CD4-positive, alpha-beta T cell treated with Interleukin-1 beta for 1 hour (primary cell): ENCODE results near the gene PSG5.
"Not testable (repeated sequence)": the region's sequence is repeated elsewhere in the genome, so short reads cannot be mapped to it uniquely, and the experiment has no call there.

ENCODE experiments used
- DNase-seq, 2 donors: peaks; one replicate each; pipeline ENCODE4 v3.0.0-alpha.2; 2020 to 2022

The PSG5 gene

GRCh38 chr19:43186311-43186935, at the start of gene PSG5:
TSS of gene PSG5 (minus strand) at chr19:43186536. CDS start at chr19:43186405, 131 bp downstream.
- not testable (repeated sequence) for DNase-seq

GRCh38 chr19:43235686-43236085, 49.4 kb upstream of the PSG5 start:
- not testable (repeated sequence) for DNase-seq

DNA sequence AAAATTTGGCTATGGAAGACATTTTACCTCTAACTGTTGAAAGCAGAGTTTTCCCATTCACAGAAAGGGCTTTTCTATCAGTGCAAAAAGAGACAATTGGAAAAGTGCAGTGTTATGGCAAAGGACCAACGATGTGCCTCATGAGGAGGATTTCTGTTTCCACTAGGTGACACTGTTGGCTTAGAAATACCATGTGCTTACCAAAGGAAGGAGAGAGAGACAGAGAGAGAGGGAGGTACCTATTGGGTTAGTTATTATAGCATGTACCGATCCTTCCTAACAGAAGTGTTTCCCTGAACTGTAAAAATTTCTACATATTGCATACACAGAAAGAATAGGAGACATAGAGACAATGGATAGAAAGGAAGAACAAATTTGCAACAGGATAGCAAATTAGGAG, 43.0 kb upstream of the PSG5 start:
- no peak for DNase-seq

- peak in 1 of 2 donors; percentile 6 for DNase-seq
These were observed 42.4 kb upstream of the PSG5 start for GRCh38 chr19:43228730-43229129.

DNA sequence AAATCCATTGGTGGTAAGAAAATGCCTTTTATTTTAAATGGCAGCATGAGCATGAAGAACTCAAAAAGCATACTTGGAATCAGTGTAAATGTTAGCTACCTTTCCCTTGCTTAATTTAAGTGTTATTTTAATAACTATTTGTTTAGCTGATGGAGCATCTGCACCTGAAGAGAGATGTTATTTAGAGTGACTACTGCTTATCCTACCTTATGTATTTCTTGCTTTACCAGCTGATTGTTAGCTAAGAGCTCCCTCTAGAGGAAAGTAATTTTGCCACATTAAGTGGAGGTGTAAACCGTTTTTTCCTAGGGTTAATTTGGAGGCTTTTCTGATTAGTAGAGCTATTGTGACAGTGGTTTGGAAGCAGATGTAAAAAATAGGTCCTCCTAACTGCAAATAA, 40.6 kb upstream of the PSG5 start:
- not testable (repeated sequence) for DNase-seq

DNA sequence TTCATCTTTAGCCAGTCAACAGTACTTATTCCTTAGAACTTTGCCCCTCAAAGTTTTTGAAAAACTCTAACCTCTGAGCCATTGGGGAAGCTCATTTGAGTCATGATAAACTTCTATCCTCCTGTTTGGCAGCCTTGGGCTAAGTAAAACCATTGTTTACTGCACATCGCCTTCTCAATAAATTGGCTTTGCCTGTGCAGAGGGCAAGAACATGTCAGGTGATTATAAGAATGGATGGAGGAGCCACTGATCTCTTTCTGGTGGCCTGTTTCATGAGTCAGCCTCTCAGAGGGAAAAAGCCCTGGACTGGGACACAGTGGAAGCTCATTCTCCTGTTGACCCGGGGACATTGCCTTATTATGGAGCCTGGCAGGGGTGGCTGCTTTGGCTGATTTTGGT, 38.5 kb upstream of the PSG5 start:
- DNase-seq = no peak

- DNase-seq = not testable (repeated sequence)
These were observed 38.0 kb upstream of the PSG5 start for GRCh38 chr19:43224201-43224854.

- not testable (repeated sequence) for DNase-seq
These were observed 35.6 kb upstream of the PSG5 start for GRCh38 chr19:43221891-43222290.

DNA sequence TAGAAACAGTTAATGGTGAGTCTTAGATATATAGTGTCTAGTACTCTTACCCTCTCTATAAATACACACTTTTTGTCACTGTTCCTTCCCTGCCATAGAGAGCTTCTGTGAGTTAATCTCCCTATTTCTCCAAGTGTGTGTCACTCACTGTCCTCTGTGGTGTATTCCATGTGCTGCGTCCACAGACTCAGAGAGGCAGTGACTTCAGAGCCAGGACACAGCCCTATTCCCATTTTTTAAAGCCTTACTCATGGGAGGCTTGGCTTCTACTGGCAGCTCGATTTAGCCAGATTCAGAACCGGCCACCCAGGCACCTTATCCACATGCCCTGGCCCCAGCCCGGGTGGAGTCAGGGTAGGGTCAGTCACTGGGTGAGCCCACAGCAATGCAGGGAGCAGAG, 32.8 kb upstream of the PSG5 start:
- not testable (repeated sequence) for DNase-seq

GRCh38 chr19:43215881-43216280, 29.5 kb upstream of the PSG5 start:
- DNase-seq = not testable (repeated sequence)

DNA sequence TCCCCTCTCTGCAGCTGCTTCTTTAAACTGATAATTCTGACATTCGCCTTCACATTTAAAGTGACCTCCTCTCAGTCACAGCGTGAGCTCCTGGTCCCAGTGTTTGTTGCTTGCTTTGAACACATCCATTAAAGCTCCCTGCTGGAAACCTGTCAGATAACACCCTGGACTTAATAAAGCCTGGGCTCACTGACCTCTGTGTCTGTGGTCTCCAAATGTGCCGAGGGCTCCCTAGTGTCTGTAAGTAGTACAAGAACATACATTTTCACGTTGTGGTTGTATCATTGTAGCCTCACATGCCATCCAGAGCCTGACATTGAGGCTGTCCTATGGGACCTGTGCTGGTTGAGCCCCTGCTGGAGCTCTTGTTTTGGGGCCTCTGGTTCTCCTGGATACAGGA, 21.7 kb upstream of the PSG5 start:
- no peak for DNase-seq

DNA sequence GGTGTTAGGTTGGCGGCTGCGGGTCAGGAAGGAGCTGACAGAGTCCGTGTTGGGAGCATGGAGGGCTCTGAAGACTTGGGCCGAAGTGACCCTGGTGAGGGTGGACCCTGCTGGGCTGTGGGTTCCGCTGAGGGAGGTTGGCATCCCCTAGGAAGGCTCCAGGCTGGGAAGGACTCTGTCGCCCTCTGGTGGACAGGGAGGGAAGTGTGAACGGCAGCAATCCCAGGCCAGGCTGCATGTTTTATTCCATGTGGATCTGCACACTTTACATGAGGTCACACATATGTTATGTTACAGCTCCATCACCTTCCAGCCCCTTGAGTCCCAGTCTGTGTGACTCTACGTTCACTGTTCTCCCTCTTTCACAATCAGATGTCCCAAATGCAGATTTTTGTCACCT, 20.8 kb upstream of the PSG5 start:
- not testable (repeated sequence) for DNase-seq

- not testable (repeated sequence) for DNase-seq
These were observed 19.3 kb upstream of the PSG5 start, which contains the start of gene PSG4 for GRCh38 chr19:43205471-43206105. TSS of gene PSG4 (minus strand) at chr19:43205638. CDS start at chr19:43205536, 102 bp downstream.

GRCh38 chr19:43203611-43204010, 17.3 kb upstream of the PSG5 start:
- DNase-seq = not testable (repeated sequence)

- not testable (repeated sequence) for DNase-seq
These were observed 15.6 kb upstream of the PSG5 start for GRCh38 chr19:43201891-43202290.

GRCh38 chr19:43201337-43201801, 15.0 kb upstream of the PSG5 start:
- DNase-seq = not testable (repeated sequence)

DNA sequence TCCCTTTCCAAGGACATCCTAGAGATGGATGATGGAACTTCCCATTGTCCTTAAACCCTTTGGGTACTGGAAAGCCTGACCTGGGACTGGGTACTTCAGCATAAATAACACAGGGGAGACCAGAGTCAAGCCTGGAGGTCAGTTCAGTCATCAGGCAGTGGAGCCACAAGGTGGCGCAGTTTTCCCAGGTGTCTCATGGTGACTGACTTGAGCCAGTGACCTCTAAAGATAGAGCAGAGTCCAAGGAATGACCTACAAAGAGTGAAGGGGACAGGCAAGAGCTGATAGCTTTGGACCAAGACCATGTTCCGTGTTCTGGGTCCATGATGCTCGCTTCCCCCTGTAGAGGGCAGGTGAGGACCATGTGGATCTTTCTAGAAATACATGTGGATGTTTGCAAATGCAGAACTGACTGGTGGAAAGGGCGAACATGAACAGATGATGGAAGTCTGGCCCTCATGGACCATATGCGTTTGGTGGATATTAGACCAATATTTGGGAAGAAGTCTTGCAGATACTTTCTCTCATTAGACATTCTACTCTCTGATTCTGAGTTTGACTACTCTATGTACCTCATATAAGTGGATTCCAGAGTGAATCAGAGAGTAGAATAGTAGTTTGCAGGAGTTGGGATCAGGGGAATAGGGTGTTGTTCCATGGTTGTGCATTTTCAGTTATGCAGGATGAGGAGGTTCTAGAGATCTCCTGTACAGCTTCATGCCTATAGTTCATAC, 12.5 kb upstream of the PSG5 start:
- peak in 1 of 2 donors; percentile 1 for DNase-seq

DNA sequence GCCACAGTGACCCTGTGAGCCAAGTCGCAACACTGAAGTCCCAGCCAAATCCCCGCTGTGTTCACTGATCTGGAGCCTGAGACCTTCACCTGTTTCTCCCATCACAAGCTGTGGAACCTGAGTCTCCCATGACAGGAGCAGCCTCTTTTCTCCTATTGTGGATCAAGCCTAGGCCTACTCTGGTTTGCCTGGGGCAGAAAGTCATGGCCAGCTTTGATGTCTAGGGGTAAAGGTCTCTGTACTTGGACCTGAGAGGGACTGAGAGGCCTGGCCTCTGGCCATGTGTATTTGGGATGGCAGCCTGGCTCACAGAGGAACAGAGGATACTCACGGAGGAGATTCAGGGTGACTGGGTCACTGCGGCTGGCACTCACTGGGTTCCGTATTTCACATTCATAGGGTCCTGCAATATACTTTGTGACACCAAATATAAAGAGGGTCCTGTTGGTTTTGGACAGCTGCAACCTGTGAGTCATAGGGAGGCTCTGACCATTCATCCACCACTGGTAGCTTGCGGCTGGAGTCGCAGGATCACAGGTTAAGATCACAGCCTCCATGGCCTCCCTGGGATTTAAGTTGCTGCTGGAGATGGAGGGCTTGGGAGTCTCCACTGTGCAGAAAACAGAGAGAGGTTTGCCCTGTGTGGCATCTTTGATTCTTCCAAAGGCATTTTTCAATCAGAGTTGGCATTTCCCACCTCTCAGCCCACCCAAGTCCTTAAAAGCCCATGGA, 11.5 kb upstream of the PSG5 start:
- not testable (repeated sequence) for DNase-seq

DNA sequence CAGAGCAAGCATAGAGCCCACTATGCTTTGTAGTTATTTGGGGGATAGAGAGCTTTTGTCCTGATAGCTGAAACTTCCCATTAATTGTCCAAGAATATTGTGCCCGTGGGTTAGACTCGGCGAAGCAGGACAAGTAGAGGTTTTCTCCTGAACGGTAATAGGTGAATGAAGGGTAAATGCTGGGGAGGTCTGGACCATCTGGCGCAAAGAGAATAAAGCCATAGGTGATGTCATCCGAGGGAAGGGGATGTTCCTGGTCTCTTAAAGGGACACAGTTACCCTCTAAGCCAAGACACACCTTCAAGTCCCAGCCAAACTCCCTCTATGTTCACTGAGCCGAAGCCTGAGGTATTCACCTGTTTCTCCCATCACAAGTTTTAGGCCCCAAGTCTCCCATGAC, 8.1 kb upstream of the PSG5 start:
- not testable (repeated sequence) for DNase-seq

DNA sequence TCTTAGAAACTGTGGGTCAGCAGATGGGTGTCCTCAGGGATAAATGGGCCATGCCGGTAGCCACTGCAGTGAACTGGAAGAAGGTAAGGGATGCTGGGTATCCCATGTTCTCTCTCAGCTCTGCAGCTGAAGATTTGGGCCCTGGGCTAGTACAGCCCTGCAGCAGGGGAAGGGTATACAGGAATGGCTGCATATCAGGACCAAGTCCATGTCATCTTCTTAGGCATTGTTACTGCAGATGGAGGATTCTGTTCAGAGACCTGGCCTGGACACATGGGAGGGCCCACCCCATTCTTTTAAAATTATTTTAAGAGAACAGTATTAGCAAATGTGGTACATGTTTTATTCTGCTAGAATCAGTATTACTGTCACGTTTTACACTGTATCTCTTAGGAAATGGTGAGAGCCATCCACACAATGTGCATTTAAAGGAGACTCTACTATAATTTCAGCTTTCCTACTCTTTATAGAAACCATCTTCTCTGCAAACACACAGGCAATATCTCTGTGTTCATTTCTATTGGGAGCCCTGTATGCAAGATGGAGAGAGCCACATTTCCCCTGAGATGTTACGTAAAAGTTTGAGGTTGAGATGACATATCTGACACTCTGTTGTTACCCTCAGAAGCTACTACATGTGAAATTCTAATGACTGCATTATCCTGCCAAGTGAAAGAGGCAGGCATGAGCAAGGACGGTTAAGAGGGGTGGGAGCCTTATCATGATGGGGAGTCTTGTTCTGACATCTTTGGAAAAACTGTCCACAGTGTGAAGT, 6.2 kb upstream of the PSG5 start:
- not testable (repeated sequence) for DNase-seq

GRCh38 chr19:43188092-43188491, 1.8 kb upstream of the PSG5 start:
- DNase-seq = not testable (repeated sequence)
